Neuron (in vitro differentiated cells): ENCODE data around the gene HOATZ.

Source experiments
- H2AFZ ChIP-seq: one replicate; pipeline ENCODE4 v1.6.1; 2013; ENCODE audit warnings: low read depth, mild to moderate bottlenecking, inconsistent platforms, low read length, moderate library complexity
- H3K27me3 ChIP-seq: one replicate; pipeline ENCODE4 v1.6.1; 2013; ENCODE audit warnings: low read length; ENCODE audit not compliant: insufficient read depth
- H3K36me3 ChIP-seq: one replicate; pipeline ENCODE4 v1.6.1; 2013; ENCODE audit warnings: low read length; ENCODE audit not compliant: insufficient read depth
- H3K4me1 ChIP-seq: one replicate; pipeline ENCODE4 v1.6.1; 2013; ENCODE audit warnings: low read length; ENCODE audit not compliant: insufficient read depth
- H3K4me3 ChIP-seq: 2 replicates; pipeline ENCODE4 v1.5.1; 2013; ENCODE audit warnings: mild to moderate bottlenecking, low read length, moderate library complexity
- H3K9me3 ChIP-seq: one replicate; pipeline ENCODE4 v1.6.1; 2013; ENCODE audit warnings: low read length

HOATZ gene

DNA sequence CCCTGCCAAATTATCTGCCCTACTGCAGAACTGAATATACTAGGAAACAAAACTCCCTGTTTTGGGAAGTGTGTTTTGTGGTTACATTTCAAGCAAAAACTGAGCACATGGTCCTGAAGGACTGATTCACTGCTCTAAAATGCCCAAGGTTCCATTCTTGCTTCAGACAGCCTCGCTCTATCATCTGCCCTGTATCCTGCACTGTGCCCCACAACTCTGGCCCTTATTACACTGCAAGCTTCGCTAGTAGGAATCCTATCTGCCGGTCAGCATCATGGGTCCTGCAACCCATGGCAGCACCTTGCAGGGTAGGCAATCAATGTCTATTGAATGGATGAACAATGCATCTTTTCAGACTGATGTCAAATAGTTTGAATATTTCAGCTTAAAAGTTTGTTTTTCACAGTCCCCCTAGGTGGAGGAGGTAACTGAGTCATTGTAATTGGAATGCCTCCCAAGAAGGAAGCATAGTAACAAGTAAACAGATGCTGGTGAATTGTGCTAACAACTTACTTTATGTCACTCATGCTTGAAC, 47.3 kb downstream of the HOATZ start:
- no peaks in the 10 kb centered on the region for H3K9me3 ChIP-seq
- no peak overlapping the region for H2AFZ ChIP-seq
- no peak overlapping the region for H3K4me3 ChIP-seq
- no peaks in the 10 kb centered on the region for H3K36me3 ChIP-seq
- H3K4me1 ChIP-seq: no peaks in the 10 kb centered on the region
- H3K27me3 ChIP-seq: no peaks in the 10 kb centered on the region

- no peaks in the 10 kb centered on the region for H3K9me3 ChIP-seq
- H3K4me1 ChIP-seq: no peaks in the 10 kb centered on the region
- H3K27me3 ChIP-seq: no peaks in the 10 kb centered on the region
Observed at GRCh38 chr11:111562692-111563389, 48.3 kb downstream of the HOATZ start.

DNA sequence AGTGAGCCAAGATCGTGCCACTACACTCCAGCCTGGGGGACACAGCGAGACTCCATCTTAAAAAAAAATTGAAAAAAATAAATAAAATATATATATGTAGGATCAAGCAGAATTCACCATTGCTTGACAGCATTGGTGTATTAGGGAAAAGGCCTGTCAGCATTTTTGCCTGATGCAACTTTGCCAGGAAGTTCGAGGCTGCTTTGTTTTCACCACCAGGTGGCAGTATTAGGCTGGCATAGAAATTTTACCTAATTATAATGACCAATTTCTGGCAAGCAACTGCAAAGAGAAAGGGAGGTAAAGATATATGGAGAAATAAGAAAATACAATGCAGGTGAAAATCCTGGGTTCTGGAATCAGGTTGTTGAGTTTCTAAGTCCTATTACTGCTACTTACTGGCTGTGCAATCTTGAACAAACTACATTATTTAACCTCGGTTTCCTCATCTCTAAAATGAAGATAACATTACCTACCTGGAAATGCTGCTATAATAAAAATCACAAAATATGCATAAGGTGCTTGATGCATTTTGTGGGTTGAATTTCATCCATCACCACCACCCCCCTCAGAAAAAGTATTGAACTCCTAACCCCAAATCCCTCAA, 50.6 kb downstream of the HOATZ start:
- Histone ChIP-seq H3K36me3 (no peaks in the 10 kb centered on the region), H3K4me1 (peaks cover 9% of the 10 kb centered on the region), H3K9me3 (no peaks in the 10 kb centered on the region), H3K4me3 (no peak overlapping the region), H2AFZ (no peak overlapping the region), H3K27me3 (no peaks in the 10 kb centered on the region)

More at GRCh38 chr11:111562692-111563389, 48.3 kb downstream of the HOATZ start:
- Histone ChIP-seq H3K36me3 (no peaks in the 10 kb centered on the region), H3K4me3 (no peak overlapping the region), H2AFZ (no peak overlapping the region)

GRCh38 chr11:111566324-111566723, 51.7 kb downstream of the HOATZ start:
- H3K9me3 ChIP-seq: no peaks in the 10 kb centered on the region
- no peak overlapping the region for H3K4me3 ChIP-seq
- no peaks in the 10 kb centered on the region for H3K36me3 ChIP-seq
- H3K27me3 ChIP-seq: no peaks in the 10 kb centered on the region
- peaks cover 9% of the 10 kb centered on the region for H3K4me1 ChIP-seq
- no peak overlapping the region for H2AFZ ChIP-seq

GRCh38 chr11:111569476-111569875, 54.9 kb downstream of the HOATZ start:
- Histone ChIP-seq H3K4me1 (peaks cover 9% of the 10 kb centered on the region), H3K4me3 (no peak overlapping the region), H2AFZ (no peak overlapping the region), H3K36me3 (no peaks in the 10 kb centered on the region), H3K9me3 (no peaks in the 10 kb centered on the region), H3K27me3 (no peaks in the 10 kb centered on the region)

DNA sequence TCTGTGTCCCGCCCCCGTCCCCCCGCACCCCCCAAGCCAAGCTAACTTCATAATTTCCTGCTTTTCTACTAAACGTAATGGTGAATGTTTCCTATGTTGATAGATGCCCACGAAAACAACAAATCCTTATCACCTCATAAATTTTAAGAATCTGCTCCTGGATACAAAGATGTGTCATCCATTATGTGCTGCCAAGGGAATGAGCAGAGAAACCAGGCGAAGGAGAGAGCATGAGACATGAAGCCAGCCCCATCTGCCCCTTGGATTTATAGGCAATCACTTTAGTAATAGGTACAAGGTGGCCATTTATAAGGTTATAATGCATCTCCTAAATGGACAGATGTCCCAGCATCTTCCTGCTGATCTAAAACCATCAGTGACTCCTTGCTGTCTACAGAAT, 56.2 kb downstream of the HOATZ start:
- no peak overlapping the region for H3K4me3 ChIP-seq
- H3K27me3 ChIP-seq: no peaks in the 10 kb centered on the region
- no peak overlapping the region for H2AFZ ChIP-seq
- no peaks in the 10 kb centered on the region for H3K36me3 ChIP-seq
- H3K4me1 ChIP-seq: peaks cover 9% of the 10 kb centered on the region
- H3K9me3 ChIP-seq: no peaks in the 10 kb centered on the region

- Histone ChIP-seq H3K36me3 (no peaks in the 10 kb centered on the region), H3K4me3 (no peak overlapping the region), H3K27me3 (no peaks in the 10 kb centered on the region), H3K9me3 (no peaks in the 10 kb centered on the region), H3K4me1 (peaks cover 9% of the 10 kb centered on the region), H2AFZ (no peak overlapping the region)
Observed at GRCh38 chr11:111571829-111572501, 57.4 kb downstream of the HOATZ start.

DNA sequence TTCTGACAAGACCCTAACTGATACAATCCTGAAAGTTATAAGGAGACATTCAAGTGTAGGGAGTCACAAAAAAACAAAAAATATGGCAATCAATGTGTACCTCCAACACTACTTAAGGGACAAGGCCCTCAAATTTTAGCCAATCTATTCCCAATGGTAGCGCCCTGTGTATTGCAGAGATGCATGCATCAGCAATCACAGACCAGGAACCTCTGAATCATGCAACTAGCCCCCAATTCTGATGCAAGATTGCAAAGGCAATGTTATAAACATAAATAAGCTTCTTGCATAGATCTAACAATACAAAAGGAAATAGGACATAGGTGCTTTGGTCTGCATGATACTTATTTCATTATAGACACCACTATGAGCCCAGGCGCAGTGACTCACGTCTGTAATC, 58.0 kb downstream of the HOATZ start:
- Histone ChIP-seq H3K4me1 (peaks cover 9% of the 10 kb centered on the region), H3K4me3 (no peak overlapping the region), H3K36me3 (no peaks in the 10 kb centered on the region), H3K9me3 (no peaks in the 10 kb centered on the region), H2AFZ (no peak overlapping the region), H3K27me3 (no peaks in the 10 kb centered on the region)

DNA sequence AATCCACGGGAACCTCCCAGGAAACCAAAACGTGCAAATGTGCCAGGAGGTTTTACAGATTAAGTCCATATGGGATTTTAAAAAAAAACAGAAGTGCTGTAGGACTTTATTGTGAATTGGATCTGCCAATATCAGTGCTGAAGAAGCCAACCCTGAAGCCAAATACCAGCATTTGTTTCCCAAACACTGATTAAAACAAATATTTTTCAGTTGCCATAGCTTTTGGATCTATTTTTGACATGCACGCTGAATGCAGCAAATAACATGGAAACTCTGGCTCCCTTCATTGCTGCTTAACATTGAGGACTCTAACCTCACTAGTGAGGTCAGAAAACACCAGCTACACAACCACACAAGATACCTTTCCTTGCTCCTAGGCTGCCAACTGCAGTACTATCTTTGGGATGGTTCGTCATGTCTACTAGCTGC, 59.3 kb downstream of the HOATZ start:
- Histone ChIP-seq H3K4me1 (peaks cover 9% of the 10 kb centered on the region), H2AFZ (no peak overlapping the region), H3K27me3 (no peaks in the 10 kb centered on the region), H3K9me3 (no peaks in the 10 kb centered on the region), H3K4me3 (no peak overlapping the region), H3K36me3 (no peaks in the 10 kb centered on the region)

GRCh38 chr11:111574373-111575225, 60.0 kb downstream of the HOATZ start:
- no peak overlapping the region for H2AFZ ChIP-seq
- H3K27me3 ChIP-seq: no peaks in the 10 kb centered on the region
- peaks cover 6% of the 10 kb centered on the region for H3K4me1 ChIP-seq
- H3K4me3 ChIP-seq: no peak overlapping the region
- no peaks in the 10 kb centered on the region for H3K36me3 ChIP-seq
- no peaks in the 10 kb centered on the region for H3K9me3 ChIP-seq

- Histone ChIP-seq H3K4me3 (no peak overlapping the region), H3K27me3 (peaks cover 4% of the 10 kb centered on the region), H3K4me1 (no peaks in the 10 kb centered on the region), H3K9me3 (no peaks in the 10 kb centered on the region), H2AFZ (no peak overlapping the region), H3K36me3 (no peaks in the 10 kb centered on the region)
Observed at GRCh38 chr11:111575740-111576139, 61.2 kb downstream of the HOATZ start.

DNA sequence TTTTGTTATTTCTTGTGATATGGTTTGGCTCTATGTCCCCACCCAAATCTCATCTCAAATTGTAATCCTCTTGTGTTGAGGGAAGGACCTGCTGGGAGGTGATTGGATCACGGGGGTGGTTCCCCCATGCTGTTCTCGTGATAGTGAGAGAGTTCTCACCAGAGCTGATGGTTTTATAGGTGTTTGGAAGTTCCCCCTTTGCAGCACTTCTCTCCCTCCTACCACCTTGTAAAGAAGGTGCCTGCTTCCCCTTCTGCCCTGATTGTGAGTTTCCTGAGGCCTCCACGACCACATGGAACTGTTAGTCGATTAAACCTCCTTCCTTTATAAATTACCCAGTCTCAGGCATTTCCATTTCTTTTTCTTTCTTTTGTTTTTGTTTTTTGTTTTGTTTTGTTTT, 63.2 kb downstream of the HOATZ start:
- Histone ChIP-seq H3K9me3 (no peaks in the 10 kb centered on the region), H3K4me3 (no peak overlapping the region)

More for the DNA sequence above, 63.2 kb downstream of the HOATZ start:
- H3K27me3 ChIP-seq: peaks cover 4% of the 10 kb centered on the region
- H3K4me1 ChIP-seq: no peaks in the 10 kb centered on the region
- no peak overlapping the region for H2AFZ ChIP-seq
- no peaks in the 10 kb centered on the region for H3K36me3 ChIP-seq
